Retinal pigment epithelial cell (primary cell): ENCODE results near the gene USP17L12.
"Not testable (repeated sequence)": the region's sequence is repeated elsewhere in the genome, so short reads cannot be mapped to it uniquely, and the experiment has no call there.

Source experiments
- DNase-seq: peaks from one replicate; pipeline ENCODE4 v3.0.0-alpha.2; 2010; ENCODE audit warnings: low read depth
- H3K4me3 ChIP-seq: 2 replicates; pipeline ENCODE4 v1.5.1; 2011; ENCODE audit warnings: mild to moderate bottlenecking, low read length, control low read depth, moderate library complexity

USP17L12 gene, protein sequence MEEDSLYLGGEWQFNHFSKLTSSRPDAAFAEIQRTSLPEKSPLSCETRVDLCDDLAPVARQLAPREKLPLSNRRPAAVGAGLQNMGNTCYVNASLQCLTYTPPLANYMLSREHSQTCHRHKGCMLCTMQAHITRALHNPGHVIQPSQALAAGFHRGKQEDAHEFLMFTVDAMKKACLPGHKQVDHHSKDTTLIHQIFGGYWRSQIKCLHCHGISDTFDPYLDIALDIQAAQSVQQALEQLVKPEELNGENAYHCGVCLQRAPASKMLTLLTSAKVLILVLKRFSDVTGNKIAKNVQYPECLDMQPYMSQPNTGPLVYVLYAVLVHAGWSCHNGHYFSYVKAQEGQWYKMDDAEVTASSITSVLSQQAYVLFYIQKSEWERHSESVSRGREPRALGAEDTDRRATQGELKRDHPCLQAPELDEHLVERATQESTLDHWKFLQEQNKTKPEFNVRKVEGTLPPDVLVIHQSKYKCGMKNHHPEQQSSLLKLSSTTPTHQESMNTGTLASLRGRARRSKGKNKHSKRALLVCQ

DNA sequence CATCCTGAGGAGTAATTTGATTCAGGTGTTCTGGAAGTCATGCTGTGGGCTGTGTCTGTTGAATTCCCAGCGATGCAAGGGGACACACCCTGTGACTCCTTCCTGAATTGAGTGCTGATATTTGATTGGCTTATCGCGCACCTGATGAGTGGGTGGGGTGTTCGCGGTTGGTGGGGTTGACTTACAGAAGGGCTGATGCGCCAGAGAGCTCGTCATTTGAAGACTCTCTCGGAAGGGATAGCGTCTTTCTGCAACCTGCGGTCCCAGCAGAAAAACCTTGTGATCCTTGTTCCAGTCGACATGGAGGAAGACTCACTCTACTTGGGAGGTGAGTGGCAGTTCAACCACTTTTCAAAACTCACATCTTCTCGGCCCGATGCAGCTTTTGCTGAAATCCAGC, at the start of gene USP17L12:
USP17L12 (plus strand) TSS at position 301 of the 400 bp plus-strand sequence; CDS start at position 301, 0 bp downstream.
- not testable (repeated sequence) for H3K4me3 ChIP-seq, DNase-seq

DNA sequence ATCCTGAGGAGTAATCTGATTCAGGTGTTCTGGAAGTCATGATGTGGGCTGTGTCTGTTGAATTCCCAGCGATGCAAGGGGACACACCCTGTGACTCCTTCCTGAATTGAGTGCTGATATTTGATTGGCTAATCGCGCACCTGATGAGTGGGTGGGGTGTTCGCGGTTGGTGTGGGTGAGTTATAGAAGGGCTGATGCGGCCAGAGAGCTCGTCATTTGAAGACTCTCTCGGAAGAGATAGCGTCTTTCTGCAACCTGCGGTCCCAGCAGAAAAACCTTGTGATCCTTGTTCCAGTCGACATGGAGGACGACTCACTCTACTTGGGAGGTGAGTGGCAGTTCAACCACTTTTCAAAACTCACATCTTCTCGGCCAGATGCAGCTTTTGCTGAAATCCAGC, 9.6 kb upstream of the USP17L12 start, which contains the start of gene USP17L10:
USP17L10 (plus strand) TSS at position 301 of the 400 bp plus-strand sequence; CDS start at position 301, 0 bp downstream.
- H3K4me3 ChIP-seq, DNase-seq: not testable (repeated sequence)

DNA sequence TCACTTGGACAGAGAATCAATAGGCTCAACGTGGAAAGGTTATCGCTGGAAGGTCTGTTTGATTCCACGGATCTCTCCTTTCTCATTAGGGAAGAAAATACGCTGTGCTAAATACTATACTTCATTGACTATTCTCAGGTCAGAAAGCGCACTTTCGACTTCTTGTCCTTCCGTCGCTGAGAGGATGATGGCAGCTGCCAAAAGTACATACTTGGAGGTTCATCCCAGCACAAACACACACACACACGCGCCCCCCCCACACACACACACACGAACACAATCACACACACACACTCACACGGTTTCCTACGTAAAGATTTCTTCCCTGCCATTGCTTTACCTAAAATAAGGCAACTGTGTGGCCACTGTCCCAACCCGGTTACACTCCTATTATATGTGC, 5.3 kb upstream of the USP17L12 start:
- H3K4me3 ChIP-seq, DNase-seq: not testable (repeated sequence)

DNA sequence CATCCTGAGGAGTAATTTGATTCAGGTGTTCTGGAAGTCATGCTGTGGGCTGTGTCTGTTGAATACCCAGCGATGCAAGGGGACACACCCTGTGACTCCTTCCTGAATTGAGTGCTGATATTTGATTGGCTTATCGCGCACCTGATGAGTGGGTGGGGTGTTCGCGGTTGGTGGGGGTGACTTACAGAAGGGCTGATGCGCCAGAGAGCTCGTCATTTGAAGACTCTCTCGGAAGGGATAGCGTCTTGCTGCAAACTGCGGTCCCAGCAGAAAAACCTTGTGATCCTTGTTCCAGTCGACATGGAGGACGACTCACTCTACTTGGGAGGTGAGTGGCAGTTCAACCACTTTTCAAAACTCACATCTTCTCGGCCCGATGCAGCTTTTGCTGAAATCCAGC, 4.8 kb upstream of the USP17L12 start, which contains the start of gene USP17L11:
USP17L11 (plus strand) TSS at position 301 of the 400 bp plus-strand sequence; CDS start at position 301, 0 bp downstream.
- not testable (repeated sequence) for DNase-seq, H3K4me3 ChIP-seq

DNA sequence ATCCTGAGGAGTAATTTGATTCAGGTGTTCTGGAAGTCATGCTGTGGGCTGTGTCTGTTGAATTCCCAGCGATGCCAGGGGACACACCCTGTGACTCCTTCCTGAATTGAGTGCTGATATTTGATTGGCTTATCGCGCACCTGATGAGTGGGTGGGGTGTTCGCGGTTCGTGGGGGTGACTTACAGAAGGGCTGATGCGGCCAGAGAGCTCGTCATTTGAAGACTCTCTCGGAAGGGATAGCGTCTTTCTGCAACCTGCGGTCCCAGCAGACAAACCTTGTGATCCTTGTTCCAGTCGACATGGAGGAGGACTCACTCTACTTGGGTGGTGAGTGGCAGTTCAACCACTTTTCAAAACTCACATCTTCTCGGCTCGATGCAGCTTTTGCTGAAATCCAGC, 4.6 kb downstream of the USP17L12 start, which contains the start of gene USP17L13:
USP17L13 (plus strand) TSS at position 301 of the 400 bp plus-strand sequence; CDS start at position 301, 0 bp downstream.
- DNase-seq, H3K4me3 ChIP-seq: not testable (repeated sequence)

DNA sequence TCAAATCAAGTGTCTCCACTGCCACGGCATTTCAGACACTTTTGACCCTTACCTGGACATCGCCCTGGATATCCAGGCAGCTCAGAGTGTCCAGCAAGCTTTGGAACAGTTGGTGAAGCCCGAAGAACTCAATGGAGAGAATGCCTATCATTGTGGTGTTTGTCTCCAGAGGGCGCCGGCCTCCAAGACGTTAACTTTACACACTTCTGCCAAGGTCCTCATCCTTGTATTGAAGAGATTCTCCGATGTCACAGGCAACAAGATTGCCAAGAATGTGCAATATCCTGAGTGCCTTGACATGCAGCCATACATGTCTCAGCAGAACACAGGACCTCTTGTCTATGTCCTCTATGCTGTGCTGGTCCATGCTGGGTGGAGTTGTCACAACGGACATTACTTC, 10.3 kb downstream of the USP17L12 start:
- DNase-seq: not testable (repeated sequence)

DNA sequence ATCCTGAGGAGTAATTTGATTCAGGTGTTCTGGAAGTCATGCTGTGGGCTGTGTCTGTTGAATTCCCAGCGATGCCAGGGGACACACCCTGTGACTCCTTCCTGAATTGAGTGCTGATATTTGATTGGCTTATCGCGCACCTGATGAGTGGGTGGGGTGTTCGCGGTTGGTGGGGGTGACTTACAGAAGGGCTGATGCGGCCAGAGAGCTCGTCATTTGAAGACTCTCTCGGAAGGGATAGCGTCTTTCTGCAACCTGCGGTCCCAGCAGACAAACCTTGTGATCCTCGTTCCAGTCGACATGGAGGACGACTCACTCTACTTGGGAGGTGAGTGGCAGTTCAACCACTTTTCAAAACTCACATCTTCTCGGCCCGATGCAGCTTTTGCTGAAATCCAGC, 14.1 kb downstream of the USP17L12 start, which contains the start of gene USP17L15:
USP17L15 (plus strand) TSS at position 301 of the 400 bp plus-strand sequence; CDS start at position 301, 0 bp downstream.
- not testable (repeated sequence) for H3K4me3 ChIP-seq, DNase-seq

More for the DNA sequence above, 10.3 kb downstream of the USP17L12 start:
- not testable (repeated sequence) for H3K4me3 ChIP-seq

DNA sequence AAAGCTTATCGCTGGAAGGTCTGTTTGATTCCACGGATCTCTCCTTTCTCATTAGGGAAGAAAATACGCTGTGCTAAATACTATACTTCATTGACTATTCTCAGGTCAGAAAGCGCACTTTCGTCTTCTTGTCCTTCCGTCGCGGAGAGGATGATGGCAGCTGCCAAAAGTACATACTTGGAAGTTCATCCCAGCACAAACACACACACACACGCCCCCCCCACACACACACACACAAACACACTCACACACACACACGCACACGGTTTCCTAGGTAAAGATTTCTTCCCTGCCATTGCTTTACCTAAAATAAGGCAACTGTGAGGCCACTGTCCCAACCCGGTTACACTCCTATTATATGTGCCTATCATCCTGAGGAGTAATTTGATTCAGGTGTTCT, 18.5 kb downstream of the USP17L12 start:
- not testable (repeated sequence) for H3K4me3 ChIP-seq, DNase-seq

DNA sequence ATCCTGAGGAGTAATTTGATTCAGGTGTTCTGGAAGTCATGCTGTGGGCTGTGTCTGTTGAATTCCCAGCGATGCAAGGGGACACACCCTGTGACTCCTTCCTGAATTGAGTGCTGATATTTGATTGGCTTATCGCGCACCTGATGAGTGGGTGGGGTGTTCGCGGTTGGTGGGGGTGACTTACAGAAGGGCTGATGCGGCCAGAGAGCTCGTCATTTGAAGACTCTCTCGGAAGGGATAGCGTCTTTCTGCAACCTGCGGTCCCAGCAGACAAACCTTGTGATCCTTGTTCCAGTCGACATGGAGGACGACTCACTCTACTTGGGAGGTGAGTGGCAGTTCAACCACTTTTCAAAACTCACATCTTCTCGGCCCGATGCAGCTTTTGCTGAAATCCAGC, 23.6 kb downstream of the USP17L12 start, which contains the start of gene USP17L17:
USP17L17 (plus strand) TSS at position 301 of the 400 bp plus-strand sequence; CDS start at position 301, 0 bp downstream.
- not testable (repeated sequence) for H3K4me3 ChIP-seq, DNase-seq

DNA sequence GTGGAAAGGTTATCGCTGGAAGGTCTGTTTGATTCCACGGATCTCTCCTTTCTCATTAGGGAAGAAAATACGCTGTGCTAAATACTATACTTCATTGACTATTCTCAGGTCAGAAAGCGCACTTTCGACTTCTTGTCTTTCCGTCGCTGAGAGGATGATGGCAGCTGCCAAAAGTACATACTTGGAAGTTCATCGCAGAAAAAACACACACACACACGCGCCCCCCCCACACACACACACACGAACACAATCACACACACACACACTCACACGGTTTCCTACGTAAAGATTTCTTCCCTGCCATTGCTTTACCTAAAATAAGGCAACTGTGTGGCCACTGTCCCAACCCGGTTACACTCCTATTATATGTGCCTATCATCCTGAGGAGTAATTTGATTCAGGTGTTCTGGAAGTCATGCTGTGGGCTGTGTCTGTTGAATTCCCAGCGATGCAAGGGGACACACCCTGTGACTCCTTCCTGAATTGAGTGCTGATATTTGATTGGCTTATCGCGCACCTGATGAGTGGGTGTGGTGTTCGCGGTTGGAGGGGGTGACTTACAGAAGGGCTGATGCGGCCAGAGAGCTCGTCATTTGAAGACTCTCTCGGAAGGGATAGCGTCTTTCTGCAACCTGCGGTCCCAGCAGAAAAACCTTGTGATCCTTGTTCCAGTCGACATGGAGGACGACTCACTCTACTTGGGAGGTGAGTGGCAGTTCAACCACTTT, 28.2 kb downstream of the USP17L12 start, which contains the start of gene USP17L18:
USP17L18 (plus strand) TSS at position 678 of the 728 bp plus-strand sequence; CDS start at position 678, 0 bp downstream.
- DNase-seq, H3K4me3 ChIP-seq: not testable (repeated sequence)

DNA sequence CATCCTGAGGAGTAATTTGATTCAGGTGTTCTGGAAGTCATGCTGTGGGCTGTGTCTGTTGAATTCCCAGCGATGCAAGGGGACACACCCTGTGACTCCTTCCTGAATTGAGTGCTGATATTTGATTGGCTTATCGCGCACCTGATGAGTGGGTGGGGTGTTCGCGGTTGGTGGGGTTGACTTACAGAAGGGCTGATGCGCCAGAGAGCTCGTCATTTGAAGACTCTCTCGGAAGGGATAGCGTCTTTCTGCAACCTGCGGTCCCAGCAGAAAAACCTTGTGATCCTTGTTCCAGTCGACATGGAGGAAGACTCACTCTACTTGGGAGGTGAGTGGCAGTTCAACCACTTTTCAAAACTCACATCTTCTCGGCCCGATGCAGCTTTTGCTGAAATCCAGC, 33.1 kb downstream of the USP17L12 start, which contains the start of gene USP17L19:
USP17L19 (plus strand) TSS at position 301 of the 400 bp plus-strand sequence; CDS start at position 301, 0 bp downstream.
- H3K4me3 ChIP-seq, DNase-seq: not testable (repeated sequence)

DNA sequence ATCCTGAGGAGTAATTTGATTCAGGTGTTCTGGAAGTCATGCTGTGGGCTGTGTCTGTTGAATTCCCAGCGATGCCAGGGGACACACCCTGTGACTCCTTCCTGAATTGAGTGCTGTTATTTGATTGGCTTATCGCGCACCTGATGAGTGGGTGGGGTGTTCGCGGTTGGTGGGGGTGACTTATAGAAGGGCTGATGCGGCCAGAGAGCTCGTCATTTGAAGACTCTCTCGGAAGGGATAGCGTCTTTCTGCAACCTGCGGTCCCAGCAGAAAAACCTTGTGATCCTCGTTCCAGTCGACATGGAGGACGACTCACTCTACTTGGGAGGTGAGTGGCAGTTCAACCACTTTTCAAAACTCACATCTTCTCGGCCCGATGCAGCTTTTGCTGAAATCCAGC, 37.9 kb downstream of the USP17L12 start, which contains the start of gene USP17L20:
USP17L20 (plus strand) TSS at position 301 of the 400 bp plus-strand sequence; CDS start at position 301, 0 bp downstream.
- not testable (repeated sequence) for H3K4me3 ChIP-seq, DNase-seq

DNA sequence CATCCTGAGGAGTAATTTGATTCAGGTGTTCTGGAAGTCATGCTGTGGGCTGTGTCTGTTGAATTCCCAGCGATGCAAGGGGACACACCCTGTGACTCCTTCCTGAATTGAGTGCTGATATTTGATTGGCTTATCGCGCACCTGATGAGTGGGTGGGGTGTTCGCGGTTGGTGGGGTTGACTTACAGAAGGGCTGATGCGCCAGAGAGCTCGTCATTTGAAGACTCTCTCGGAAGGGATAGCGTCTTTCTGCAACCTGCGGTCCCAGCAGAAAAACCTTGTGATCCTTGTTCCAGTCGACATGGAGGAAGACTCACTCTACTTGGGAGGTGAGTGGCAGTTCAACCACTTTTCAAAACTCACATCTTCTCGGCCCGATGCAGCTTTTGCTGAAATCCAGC, 42.6 kb downstream of the USP17L12 start, which contains the start of gene USP17L21:
USP17L21 (plus strand) TSS at position 301 of the 400 bp plus-strand sequence; CDS start at position 301, 0 bp downstream.
- not testable (repeated sequence) for DNase-seq, H3K4me3 ChIP-seq

DNA sequence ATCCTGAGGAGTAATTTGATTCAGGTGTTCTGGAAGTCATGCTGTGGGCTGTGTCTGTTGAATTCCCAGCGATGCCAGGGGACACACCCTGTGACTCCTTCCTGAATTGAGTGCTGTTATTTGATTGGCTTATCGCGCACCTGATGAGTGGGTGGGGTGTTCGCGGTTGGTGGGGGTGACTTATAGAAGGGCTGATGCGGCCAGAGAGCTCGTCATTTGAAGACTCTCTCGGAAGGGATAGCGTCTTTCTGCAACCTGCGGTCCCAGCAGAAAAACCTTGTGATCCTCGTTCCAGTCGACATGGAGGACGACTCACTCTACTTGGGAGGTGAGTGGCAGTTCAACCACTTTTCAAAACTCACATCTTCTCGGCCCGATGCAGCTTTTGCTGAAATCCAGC, 47.4 kb downstream of the USP17L12 start, which contains the start of gene USP17L22:
USP17L22 (plus strand) TSS at position 301 of the 400 bp plus-strand sequence; CDS start at position 301, 0 bp downstream.
- not testable (repeated sequence) for H3K4me3 ChIP-seq, DNase-seq
